Kidney (tissue), 14 donors: Measurements from ENCODE around the gene ME2. TPM values are rescaled to one million over a fixed set of nuclear protein-coding genes. Genes with fewer than 3 reads are reported as not detected.

Source experiments
- DNase-seq, 5 donors: peaks; one replicate each; pipeline ENCODE4 v3.0.0-alpha.2; 2013 to 2020
- FAIRE-seq: peaks from 2 replicates; lab custom pipeline; 2012; peaks lifted over from hg19 to GRCh38; lab: Jason Lieb, UNC
- H3K27ac ChIP-seq, 2 donors: one replicate each; pipeline ENCODE4 v1.7.0; 2013; ENCODE audit warnings: low read depth in 2 of 2, low read length in 2 of 2, inconsistent platforms in 1 of 2
- H3K27me3 ChIP-seq: one replicate; pipeline ENCODE4 v1.7.1; 2013; ENCODE audit warnings: low read length, inconsistent platforms; ENCODE audit not compliant: control insufficient read depth, insufficient read depth
- H3K36me3 ChIP-seq, 3 donors: one replicate each; pipeline versions ENCODE4 v1.7.0 to v1.7.1; 2013; ENCODE audit warnings: low read length in 3 of 3, control low read depth in 1 of 3, inconsistent platforms in 1 of 3; ENCODE audit not compliant: insufficient read depth in 3 of 3, control insufficient read depth in 2 of 3
- H3K4me1 ChIP-seq, 3 donors: one replicate each; pipeline versions ENCODE4 v1.7.0 to v1.7.1; 2013; ENCODE audit warnings: low read length in 3 of 3, inconsistent platforms in 1 of 3, low read depth in 1 of 3; ENCODE audit not compliant: control insufficient read depth in 2 of 3, insufficient read depth in 2 of 3
- H3K4me3 ChIP-seq, 3 donors: one replicate each; pipeline versions ENCODE4 v1.7.0 to v1.8.1; 2013; ENCODE audit warnings: low read length in 3 of 3, control low read depth in 1 of 3, inconsistent platforms in 1 of 3
- H3K9ac ChIP-seq, 3 donors: one replicate each; pipeline versions ENCODE4 v1.7.0 to v1.7.1; 2013; ENCODE audit warnings: low read length in 3 of 3, control low read depth in 1 of 3, inconsistent platforms in 1 of 3
- H3K9me3 ChIP-seq, 3 donors: one replicate each; pipeline versions ENCODE4 v1.7.0 to v1.7.1; 2013; ENCODE audit warnings: low read length in 3 of 3, control low read depth in 1 of 3, inconsistent platforms in 1 of 3; ENCODE audit not compliant: control insufficient read depth in 2 of 3, insufficient read depth in 1 of 3
- intact Hi-C: fragments of 100-400 bp; cut with DNase I; formaldehyde crosslinking; loops from one replicate; pipeline ENCODE4 v1.11.1; 2022
- polyA plus RNA-seq: library from polyadenylated mRNA; stranded (reverse); fragments of 350-450 nt; fragmentation: Illumina TruSeq; extraction: RNeasy Lipid Tissue Mini Kit (QIAGEN cat#74804); gene quantifications from one replicate; pipeline ENCODE4 v1.2.3, GENCODE V29; 2014; ENCODE audit warnings: low read depth, low replicate concordance; ENCODE audit not compliant: insufficient read depth
- total RNA-seq: library from RNA; stranded (reverse); fragmentation: NEBNext Ultra II Directional; extraction: Animal tissue kit (Norgen Biotek cat#: 25700); gene quantifications from one replicate; pipeline ENCODE4 v1.2.1, GENCODE V29; 2021
- TF ChIP-seq, protein P1 (sequence below): IDR thresholded peaks from 3 replicates; pipeline ENCODE4 v1.5.1; 2012; ENCODE audit warnings: mild to moderate bottlenecking, moderate library complexity, borderline replicate concordance; ENCODE audit not compliant: insufficient read depth; ENCODE audit errors: extremely low read depth
- donor health status: control.
- donor health status: control.
- donor health status: control.
- donor health status: control.
- donor health status: control.
- donor health status: DM: yes; HTN: yes; CAD: no.
- donor health status: Normal renal cell carcinoma (clear cell type).

ME2 gene
- total and polyA plus RNA-seq, 2 donors from 2014 or later, result 20.5 to 32.8 TPM

DNA sequence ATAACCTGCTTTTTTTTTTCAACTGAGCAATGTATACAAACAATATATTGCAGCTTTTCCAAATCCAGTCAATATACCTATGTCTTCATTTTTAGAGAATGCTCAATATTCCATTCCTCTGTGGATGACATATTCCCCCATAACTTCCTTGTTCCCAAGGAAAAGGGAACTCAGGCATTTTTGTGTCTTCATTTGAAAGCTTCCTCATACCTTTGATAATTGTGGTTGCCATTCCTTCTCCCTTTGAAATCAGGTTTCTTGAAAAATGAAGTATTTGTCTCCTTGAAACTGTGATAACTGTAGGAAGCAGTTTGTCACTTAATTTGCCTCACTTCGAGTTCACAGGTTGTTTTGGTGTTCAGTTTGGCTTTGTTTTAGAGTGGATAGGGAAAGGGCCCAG lies 102.5 kb downstream of the ME2 start:
- H3K4me3 ChIP-seq, result no peak overlapping the region
- peaks cover 0 to 2% (median 0%) of the 10 kb centered on the region in 3 donors for H3K4me1 ChIP-seq
- FAIRE-seq, result no peak
- intact Hi-C loops, result no loop called here
- H3K36me3 ChIP-seq, result peaks cover 7 to 44% (median 11%) of the 10 kb centered on the region in 3 donors
- H3K9ac ChIP-seq, result no peak overlapping the region
- DNase-seq, result no peak
- H3K27me3 ChIP-seq, result no peaks in the 10 kb centered on the region
- no peaks in the 10 kb centered on the region for H3K9me3 ChIP-seq
- TF ChIP-seq, protein P1, sequence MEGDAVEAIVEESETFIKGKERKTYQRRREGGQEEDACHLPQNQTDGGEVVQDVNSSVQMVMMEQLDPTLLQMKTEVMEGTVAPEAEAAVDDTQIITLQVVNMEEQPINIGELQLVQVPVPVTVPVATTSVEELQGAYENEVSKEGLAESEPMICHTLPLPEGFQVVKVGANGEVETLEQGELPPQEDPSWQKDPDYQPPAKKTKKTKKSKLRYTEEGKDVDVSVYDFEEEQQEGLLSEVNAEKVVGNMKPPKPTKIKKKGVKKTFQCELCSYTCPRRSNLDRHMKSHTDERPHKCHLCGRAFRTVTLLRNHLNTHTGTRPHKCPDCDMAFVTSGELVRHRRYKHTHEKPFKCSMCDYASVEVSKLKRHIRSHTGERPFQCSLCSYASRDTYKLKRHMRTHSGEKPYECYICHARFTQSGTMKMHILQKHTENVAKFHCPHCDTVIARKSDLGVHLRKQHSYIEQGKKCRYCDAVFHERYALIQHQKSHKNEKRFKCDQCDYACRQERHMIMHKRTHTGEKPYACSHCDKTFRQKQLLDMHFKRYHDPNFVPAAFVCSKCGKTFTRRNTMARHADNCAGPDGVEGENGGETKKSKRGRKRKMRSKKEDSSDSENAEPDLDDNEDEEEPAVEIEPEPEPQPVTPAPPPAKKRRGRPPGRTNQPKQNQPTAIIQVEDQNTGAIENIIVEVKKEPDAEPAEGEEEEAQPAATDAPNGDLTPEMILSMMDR, result no peak
- H3K27ac ChIP-seq, result no peak overlapping the region

DNA sequence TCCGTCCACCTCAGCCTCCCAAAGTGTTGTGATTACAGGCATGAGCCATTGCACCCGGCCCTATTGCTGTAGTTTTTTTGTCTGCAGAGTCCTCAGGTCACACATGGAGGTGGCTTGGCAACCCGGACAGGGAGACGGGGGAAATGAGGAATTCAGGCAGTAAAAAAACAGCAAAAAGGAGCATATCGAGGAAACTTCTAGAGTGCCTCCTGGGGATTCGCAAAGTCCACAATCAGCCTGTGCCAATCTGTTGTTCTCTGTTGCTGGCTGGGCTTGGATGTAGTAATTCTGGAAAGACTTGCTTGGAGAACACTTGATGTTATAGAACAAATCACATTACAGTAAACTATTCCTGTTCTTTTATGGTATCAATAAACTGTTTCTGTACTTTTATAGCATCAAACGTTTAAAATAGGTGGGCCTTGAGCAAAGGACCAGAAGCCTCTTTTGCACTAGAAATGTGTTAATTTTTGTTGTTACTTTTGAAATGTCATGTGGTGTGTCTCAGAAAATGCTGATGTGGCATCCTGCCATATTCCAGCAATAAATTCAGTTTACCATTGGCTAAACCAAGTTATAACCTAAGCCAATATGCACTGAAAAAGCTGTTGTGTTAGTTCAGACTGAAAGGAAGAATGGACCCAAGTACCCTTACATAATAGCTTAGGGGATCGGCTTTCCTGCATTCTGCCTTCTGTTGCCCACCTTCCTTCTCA lies 103.3 kb downstream of the ME2 start:
- Histone ChIP-seq H3K9me3 (no peaks in the 10 kb centered on the region), H3K4me3 (no peak overlapping the region), H3K27ac (no peak overlapping the region), H3K36me3 (peaks cover 3 to 36% (median 10%) of the 10 kb centered on the region in 3 donors), H3K27me3 (no peaks in the 10 kb centered on the region), H3K9ac (no peak overlapping the region), H3K4me1 (peaks cover 0 to 2% (median 0%) of the 10 kb centered on the region in 3 donors)
- intact Hi-C loops, result no loop called here
- TF ChIP-seq, protein P1, result no peak
- DNase-seq (no peak), FAIRE-seq (no peak)

GRCh38 chr18:50982802-50983179 lies 103.9 kb downstream of the ME2 start:
- H3K9me3 ChIP-seq, result no peaks in the 10 kb centered on the region
- FAIRE-seq (no peak), DNase-seq (no peak)
- peaks cover 0 to 2% (median 0%) of the 10 kb centered on the region in 3 donors for H3K4me1 ChIP-seq
- H3K27me3 ChIP-seq, result no peaks in the 10 kb centered on the region
- H3K27ac ChIP-seq, result no peak overlapping the region
- TF ChIP-seq, protein P1, result no peak
- intact Hi-C loops, result no loop called here
- no peak overlapping the region for H3K4me3 ChIP-seq
- H3K9ac ChIP-seq, result no peak overlapping the region
- peaks cover 3 to 31% (median 9%) of the 10 kb centered on the region in 3 donors for H3K36me3 ChIP-seq
